ENCODE data around the gene MFN1.

MFN1 gene

DNA sequence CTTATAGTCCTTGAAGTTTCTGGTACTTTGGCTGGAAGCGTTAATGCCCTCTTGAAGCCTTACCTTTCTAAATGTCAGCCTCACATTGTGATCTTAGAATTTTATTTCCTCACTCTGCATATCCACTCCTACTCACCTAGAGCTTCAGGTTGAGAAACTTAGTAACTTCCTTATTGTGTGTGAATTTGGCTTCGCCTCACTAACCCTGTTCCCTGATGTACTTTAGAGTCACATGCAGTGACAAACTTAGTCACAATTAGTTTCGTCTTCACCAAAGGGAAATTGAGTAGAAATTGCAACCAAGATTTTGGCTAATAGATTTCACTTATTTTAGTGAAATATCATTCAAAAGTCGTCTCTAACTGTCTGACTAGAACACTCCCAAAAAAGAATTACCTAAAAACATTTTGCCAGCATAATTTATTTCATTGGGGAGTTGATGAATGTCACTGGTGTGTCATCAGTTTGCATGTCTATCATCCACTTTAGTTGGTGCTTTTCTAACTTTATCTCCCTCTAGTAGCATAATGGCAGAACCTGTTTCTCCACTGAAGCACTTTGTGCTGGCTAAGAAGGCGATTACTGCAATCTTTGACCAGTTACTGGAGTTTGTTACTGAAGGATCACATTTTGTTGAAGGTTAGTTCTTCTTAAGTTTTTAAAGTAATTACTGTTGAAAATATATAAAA lies 960 bp downstream of the MFN1 start:
- no peak for DNase-seq

- no peak for DNase-seq
Observed at GRCh38 chr3:179355996-179356395, 8.5 kb downstream of the MFN1 start.

GRCh38 chr3:179363332-179363731 lies 15.8 kb downstream of the MFN1 start:
- DNase-seq: no peak

- no peak for DNase-seq
Observed at GRCh38 chr3:179369621-179370020, 22.1 kb downstream of the MFN1 start.

DNA sequence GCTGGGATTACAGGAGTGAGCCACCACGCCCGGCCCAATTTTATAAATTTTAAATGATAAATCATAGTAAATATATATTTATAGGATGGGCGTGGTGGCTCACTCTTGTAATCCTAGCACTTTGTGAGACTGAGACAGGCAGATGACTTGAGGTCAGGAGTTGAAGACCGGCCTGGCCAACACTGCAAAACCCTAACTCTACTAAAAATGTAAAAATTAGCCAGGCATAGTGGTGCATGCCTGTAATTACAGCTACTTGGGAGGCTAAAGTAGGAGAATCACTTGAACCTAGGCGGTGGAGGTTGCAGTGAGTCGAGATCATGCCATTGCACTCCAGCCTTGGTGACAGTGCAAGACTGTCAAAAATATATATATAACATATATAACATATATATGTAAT lies 26.4 kb downstream of the MFN1 start:
- no peak for DNase-seq

- no peak for DNase-seq
Observed at GRCh38 chr3:179375091-179375999, 27.8 kb downstream of the MFN1 start.

- DNase-seq: no peak
Observed at GRCh38 chr3:179376474-179376873, 29.0 kb downstream of the MFN1 start.

- no peak for DNase-seq
Observed at GRCh38 chr3:179391906-179392305, 44.4 kb downstream of the MFN1 start.

DNA sequence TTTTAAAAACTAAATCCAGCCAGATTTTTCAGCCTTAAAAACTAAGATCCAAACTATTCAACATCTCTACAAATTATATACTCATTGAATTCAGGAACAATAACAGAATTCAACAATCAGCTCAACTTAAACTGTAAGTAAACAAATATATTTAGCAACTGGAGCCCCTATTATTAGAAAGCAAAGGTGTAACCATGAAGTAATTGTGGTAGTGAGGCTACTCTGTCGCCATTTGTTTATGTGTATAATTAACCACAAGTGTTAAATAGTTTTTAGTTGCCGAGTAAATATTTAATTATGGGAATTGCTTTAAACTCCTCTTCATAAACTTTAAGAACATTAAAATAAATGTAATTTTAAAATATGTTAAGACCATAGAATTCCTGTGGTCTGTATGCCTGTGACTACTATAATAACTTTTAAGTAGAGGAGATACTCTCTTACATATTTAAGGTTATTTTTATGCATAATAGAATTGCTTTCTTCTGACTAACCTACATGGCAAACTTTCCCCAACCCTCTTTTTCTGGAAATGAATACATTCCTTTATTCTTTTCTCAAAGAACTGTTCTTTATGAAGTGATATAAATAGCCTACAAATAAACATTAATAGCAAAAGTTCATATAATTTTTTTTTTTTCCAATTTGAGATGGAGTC lies 51.2 kb downstream of the MFN1 start:
- DNase-seq: no peak

- no peak for DNase-seq
Observed at GRCh38 chr3:179401561-179401960, 54.1 kb downstream of the MFN1 start.

DNA sequence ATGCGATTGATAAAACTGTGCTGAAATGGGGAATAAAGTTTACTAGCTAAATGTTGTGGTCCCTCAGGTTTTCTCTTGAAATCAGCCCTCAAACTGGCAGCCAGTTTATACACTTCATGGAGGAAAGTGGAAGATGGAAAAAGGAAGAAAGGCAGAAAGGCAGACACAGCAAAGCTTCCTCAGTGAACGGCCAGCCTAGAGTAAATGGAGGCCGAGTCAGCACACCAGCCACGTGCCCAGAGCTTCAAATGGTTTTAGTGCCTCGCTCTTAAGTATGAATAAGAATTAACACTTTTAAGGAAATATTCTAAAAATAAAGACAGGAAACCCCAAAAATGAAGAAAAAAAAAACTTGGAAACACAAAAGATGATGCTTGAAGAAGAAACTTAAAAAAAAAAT lies 55.5 kb downstream of the MFN1 start:
- DNase-seq: no peak

DNA sequence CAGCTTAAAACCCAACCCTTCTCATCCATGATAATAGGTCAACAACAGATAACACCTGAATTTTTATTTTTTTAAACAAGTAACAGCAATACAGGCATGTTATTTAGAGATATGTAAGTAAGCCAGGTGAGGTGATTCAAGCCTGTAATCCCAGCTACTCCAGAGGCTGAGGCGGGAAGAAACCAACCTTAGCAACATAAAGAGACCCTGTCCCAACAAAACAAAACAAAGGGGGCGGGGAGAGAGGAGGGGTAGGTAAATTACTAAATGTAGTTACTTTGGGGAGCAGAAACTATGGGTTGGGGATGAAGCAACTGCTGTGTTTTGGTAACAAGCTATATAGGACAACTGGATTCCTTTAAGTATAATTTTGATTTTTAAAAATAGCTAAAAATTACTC lies 56.8 kb downstream of the MFN1 start:
- DNase-seq: no peak

DNA sequence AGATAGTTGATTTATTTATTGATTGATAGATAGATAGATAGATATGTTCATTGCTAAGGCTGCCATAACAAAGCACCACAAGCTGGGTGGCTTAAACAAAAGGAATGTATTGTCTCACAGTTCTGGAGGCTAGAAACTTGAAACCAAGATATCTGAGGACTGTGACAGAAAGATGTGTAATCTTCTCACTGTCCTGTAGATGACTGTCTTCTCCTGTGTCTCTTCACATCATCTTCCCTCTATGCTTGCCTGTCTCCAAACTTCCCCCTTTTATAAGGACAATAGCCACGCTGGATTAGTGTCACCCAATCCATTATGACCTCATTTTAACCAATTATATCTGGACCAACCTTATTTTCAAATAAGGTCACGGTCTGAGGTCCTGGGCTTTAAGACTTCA lies 62.8 kb downstream of the MFN1 start:
- no peak for DNase-seq

- DNase-seq: no peak
Observed at GRCh38 chr3:179410999-179411398, 63.5 kb downstream of the MFN1 start.

DNA sequence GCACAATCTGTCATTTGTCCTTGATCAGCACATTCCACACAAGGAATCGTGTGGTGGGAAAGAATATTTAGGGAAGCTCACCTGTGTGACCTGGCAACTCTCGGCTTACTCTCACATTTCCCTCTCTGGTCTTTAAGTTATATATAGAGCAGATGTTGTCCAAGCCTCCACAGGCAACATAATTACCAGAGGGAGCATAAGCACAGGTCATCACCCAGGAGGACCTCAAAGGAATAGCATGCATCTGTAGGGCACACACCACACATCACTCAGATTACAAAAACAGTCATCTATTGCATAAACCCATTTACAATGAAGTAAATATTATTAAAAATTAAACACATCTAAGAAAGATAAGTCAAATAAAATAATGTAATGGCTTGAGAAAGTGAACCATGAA lies 67.3 kb downstream of the MFN1 start:
- DNase-seq: no peak

DNA sequence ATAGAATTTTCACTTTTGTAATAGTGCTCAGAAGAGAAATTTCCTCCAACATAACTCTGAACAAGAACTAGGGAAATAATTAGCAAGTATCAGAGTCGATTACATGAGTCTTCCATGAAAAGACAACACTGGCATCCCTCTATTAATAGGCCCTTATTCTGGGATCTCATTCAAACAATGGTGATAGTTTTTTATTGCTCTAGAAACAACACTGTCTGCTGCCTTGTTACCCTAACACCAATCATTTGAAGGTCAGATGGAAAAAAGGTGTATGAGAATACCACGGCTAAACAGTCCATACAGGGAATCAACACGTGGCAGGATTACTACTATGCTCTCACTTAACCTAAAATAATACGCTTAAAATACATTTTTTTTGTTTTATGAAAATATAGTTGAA lies 67.9 kb downstream of the MFN1 start:
- DNase-seq: no peak

- no peak for DNase-seq
Observed at GRCh38 chr3:179416681-179417080, 69.2 kb downstream of the MFN1 start.

DNA sequence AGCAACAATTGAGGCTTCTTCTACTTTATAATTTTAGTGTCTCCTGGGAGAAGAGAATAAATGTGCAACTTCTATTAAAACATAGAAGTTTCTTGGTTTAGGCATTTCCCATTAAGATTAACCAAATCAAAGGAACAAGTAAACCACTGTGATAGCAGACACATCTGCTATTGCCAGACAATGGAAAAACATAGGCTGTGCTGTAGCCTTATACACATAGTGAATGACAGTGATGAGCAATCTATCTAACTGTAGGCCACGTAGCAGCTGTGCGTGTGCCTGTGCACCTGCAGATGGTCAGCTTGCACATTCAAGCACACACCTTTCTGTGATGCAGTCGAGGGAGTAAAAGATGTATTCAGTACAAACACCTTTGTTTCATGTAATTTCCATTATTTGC lies 71.1 kb downstream of the MFN1 start:
- DNase-seq: no peak

DNA sequence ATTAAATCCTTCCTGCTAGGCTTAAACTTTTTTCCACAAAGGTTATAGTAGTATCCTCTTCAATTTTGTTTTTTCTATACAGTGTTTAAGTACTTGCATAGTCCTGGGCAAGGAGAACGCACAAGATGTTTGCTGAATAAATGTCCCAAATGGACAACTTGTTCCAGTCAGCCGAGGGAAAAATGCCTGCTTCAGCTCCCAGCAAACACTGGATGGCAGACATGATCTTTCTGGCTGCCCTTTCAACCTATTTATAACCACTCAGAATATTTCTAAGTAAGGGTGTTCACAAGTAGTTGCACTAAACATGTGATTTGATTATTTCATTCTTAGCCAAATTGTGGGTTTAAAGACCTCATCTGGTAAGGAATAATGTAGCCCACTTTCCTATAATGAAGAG lies 74.0 kb downstream of the MFN1 start:
- DNase-seq: no peak

- no peak for DNase-seq
Observed at GRCh38 chr3:179425075-179425474, 77.6 kb downstream of the MFN1 start.

GRCh38 chr3:179428876-179429548 lies 81.5 kb downstream of the MFN1 start:
- no peak for DNase-seq

DNA sequence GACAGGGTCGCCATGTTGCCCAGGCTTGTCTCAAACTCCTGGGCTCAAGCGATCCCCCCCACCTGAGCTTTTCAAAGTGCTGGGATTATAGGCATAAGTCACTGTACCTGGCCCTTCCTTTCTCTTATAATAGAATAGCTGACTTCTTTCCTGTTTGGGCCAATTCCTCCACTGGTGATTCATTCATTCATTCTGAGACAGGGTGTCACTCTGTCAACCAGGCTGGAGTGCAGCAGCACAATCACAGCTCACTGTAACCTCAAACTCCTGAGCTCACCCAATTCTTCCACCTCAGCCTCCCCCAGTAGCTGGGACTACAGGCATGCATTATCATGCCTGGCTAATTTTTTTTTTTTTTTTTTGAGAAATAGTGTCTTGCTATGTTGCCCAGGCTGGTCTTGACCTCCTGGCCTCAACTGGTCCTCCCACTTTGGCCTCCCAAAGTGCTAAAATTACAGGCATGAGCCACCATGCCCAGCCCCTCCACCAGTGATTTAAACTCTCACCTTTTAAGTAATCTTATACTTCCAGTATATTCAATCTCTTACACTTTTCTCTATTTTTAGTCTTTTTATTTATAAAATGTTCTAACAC lies 82.9 kb downstream of the MFN1 start:
- no peak for DNase-seq

DNA sequence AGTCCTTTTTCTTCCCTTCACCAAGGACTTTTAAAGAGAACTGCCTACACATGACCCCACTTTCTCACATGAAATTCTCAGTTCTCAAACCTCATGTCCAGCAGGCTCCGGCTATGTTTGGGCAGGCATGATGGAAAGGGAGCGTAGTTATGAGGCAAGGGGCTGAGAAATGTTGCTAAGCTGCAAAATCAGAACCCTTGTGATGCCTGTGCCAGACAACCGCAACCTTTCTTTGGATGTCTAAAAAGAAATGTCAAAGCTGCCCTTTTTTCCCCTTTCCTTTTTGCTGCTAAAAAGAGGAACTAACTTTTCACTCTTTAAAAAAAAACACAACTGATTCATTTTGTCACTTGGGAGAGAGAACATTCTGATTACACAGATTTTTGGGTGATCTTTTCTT lies 84.5 kb downstream of the MFN1 start:
- DNase-seq: no peak

All from stimulated activated CD4-positive, alpha-beta T cell treated with anti-CD3 and anti-CD28 coated beads, Interleukin-2, amount 100 ng/mL, for 24 hours (primary cell).